HG03520 (cell line): ENCODE measurements around the gene PRKG2.
A peak's percentile ranks its signal among the peaks of the same experiment; 100 is the strongest.

Source experiments
- ATAC-seq: cut with Tn5 transposase; IDR thresholded peaks from one replicate; pipeline ENCODE4 v1.9.1; 2021; ENCODE audit warnings: mild to moderate bottlenecking, moderate library complexity; ENCODE audit not compliant: unreplicated experiment

The PRKG2 gene

DNA sequence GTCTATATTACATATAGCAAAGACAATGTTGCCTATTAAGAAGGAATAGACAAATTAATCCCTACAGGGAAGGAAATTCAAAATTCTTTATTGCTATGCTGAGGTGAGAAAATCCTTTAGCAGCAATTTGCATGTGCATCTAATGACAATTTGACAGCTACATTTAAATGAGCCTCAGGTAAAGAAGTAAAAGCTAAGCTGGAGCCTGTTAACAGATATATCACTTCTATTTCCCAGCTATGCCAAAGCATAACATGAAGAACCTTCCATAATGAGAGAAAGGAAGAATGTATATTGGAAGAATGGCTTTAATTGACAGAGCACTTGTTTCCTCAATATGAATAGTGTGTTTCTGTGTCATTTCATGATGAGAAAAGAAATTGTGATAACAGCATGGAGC is 112.9 kb downstream of the PRKG2 start:
- no peak for ATAC-seq

DNA sequence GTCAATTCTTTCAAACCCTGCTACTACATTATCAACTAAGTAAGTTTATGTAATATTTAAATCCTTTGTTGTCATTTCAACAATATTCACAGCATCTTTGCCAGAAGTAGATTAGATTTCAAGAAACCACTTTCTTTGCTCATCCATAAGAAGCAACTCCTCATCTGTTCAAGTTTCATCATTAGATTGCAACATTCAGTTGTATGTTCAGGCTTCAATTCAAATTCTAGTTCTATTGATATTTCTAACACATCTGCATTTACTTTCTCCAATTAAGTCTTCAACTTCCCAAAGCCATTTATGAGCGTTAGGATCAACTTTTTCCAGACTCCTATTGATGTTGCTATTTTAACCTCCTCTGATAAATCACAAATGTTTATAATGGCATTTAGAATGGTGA is 118.5 kb downstream of the PRKG2 start:
- no peak for ATAC-seq

GRCh38 chr4:81095389-81095788 is 119.6 kb downstream of the PRKG2 start:
- no peak for ATAC-seq

GRCh38 chr4:81093720-81094401 is 121.2 kb downstream of the PRKG2 start:
- no peak for ATAC-seq

- no peak for ATAC-seq
Measured at GRCh38 chr4:81085979-81086378, 129.0 kb downstream of the PRKG2 start.

GRCh38 chr4:81085291-81085690 is 129.7 kb downstream of the PRKG2 start:
- ATAC-seq, result no peak

- no peak for ATAC-seq
Measured at GRCh38 chr4:81084634-81085033, 130.4 kb downstream of the PRKG2 start.

DNA sequence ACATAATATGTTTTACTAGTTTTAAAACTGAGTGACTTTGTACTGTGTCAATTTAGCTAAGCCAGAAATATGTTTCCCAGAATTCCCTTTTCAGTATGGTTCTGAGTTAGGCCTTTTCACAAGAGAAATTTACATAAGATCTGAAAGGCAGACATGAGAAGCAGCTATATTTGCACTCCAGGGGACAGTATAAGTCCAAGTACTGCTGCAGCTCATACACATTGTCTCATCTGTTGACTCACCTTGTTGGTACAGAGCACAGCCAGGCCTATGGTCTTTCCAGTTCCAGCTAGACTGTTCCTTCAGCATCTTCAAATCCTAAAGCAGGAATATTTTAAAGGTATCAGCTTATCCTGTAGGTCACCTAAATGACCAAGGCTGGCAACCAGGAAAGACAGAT is 131.0 kb downstream of the PRKG2 start:
- ATAC-seq, result no peak

DNA sequence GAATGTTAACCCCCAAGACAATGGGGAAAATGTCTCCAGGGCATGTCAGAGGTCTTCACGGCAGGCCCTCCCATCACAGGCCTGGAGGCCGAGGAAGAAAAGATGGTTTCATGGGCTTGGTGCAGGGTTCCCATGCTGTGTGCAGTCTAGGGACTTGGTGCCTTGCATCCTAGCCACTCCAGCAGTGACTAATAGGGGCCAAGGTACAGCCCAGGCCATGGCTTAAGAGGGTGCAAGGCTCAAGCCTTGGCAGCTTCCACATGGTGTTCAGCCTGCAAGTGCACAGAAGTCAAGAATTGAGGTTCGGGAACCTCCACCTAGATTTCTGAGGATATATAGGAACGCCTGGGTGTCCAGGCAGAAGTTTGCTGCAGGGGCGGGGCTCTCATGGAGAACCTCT is 133.9 kb downstream of the PRKG2 start:
- ATAC-seq, result no peak

GRCh38 chr4:81071013-81071412 is 144.0 kb downstream of the PRKG2 start:
- no peak for ATAC-seq

- peak; percentile 97 for ATAC-seq
Measured at GRCh38 chr4:81069706-81070331, 145.2 kb downstream of the PRKG2 start.

GRCh38 chr4:81065446-81065845 is 149.6 kb downstream of the PRKG2 start:
- no peak for ATAC-seq

DNA sequence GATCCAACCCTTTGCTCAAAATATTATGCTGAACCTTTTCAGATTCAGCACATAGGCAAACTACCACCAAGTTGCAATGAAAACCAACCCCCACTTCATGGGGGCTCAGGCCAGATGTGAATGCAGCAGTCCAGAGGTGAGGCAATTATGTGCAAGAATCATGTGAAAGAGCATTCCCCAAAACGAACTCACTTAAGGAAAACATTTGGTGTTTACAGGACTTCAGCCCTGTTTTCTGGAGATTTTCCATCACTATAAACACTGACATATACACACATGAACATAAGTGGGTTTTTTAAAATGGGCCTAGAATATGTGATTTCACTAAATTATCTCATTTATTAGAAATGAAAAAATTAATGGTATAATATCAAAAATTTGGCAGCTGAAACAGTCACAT is 153.0 kb downstream of the PRKG2 start:
- no peak for ATAC-seq

DNA sequence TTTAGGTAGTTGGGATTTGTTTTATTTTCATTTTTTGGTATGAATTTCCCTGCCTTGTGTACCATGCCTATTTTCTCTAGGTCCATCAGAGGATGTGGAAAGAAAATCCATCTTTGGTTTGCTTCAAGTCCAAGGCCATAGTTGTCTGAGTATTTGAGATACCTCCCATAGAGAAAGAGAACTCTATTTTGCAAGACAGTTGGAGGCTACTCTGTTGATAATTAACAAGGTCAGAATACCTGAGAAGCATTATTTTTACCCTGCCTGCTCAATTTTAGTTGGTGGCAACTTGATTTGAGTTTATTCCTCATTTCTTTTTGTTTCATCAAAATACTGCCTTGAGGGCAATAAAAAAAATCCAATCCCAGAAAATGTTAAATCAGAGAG is 153.7 kb downstream of the PRKG2 start:
- no peak for ATAC-seq

DNA sequence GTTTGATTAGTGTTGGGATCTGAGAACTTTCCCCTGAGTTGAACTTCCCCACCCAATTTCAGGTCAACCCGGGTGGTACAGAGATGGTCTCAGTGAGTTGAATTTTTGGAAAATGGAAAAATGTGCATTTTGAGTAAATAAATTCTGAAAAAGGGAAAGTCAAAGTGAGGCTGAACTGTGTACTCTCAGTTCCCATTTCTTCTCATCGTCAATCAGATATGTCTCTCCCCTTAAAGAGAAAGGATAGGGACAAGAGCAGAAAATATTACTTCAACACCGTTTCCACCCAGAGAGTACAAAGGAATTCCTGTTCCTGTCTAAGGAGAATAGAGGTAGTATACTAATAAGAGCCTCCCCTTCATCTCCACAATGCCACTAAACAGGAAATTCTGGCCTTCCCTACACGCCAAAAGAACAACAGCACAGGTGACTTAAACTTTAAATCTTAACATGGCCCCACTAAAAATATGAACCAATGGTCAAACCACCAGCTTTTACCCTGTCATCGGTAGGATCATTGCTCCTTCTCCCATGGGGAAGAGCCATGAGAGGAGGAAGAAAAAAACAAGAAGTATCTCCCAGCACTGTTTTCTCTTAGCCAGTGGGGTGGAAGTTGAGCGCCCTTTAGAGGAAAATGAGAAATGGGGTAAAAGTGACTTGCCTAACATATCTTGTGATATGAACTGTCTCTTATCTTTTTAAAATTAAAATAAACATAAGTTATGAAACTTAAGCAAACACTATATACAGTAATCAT is 154.3 kb downstream of the PRKG2 start:
- ATAC-seq, result no peak

DNA sequence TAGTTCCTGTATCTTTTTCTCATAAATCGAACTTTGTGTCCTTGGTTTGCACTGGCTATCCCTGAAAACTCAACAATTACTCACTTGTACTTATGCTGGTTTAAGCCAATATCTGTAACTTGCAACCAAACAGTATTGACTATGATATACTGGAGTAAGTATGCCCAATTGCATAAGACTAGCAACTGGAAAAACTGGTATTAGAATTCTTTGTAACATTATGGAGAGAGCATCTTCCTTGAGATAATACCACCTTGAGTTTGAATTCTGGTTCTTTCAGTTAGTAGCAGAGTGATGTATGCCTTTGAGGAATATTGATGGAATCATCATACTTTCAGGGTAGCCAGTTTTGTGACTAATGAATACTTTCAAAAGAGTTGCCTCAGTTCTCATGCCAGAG is 156.4 kb downstream of the PRKG2 start:
- ATAC-seq, result no peak

- ATAC-seq, result peak; percentile 99
Measured at GRCh38 chr4:81052119-81053068, 162.6 kb downstream of the PRKG2 start.

DNA sequence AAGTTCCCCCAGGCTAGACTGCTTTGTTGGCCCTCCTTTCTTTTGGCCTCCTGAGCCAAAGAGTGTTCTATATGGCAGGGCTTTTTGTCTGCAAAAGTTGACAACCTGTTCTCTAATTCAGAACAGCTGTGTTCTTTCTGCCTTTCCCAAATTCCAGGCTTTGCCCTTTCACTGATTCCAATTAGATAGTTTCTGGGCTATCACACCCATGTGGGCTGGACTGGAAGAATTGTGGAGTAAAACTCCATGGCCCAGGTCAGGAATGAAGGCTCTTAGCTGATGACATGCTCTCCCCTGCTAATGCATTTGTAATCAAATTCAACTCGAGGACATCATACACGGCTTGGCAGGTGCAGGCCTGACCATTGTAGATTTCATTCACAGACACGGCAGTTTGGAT is 165.1 kb downstream of the PRKG2 start:
- no peak for ATAC-seq

DNA sequence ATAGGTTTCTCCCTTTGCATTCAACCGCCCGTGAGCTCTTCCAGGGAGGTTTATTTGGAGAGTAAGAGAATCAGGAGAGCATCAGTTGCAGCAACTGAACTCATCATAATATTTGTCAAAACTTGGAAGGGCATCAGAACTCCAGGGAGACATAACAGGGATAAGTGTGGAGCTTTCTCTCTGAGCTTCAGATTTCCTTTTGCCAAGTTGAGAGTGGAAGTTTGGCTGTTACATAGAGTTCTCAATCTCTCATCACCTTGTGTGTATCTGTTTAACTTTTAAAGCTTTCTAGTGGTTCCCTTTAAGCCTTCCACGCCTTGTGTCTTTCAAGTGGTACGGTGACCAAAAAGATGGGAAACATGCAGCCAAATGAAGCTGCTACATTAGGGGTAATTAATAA is 165.7 kb downstream of the PRKG2 start:
- no peak for ATAC-seq

DNA sequence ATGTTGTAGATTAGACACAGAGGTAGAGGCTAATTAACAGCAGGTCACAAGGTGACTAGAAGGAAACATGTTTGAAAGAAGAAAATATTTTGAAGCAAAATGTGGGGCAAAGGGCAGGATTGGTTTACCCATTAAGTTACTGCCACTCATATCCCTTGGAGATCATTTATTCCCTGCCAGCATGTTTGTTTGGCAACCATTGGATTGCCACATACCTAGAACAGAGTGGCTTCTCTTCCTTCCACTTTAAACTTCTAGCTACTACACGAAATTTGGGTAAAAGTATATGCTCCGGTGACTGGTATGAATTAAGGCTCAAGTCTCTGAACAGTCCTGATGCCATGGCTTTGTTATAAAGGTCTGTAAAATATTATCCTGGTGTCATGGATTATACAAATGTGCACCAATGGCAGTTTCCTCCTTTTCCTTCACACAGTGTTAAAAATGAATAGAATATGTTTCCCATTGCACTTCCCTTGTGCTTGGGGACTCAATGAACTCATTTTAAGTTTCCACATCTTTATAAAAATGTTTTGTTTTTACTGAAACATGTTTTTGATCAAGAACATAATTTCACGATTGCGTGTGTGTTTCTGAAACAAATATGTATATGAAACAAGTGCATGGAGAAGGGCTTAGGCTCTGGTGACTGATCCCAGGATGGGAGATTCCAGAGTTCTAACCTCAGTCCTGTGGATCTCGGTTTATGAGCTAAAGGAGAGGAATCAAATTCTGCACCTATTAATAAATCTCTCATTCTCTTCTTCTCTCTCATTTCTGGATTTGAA is 172.2 kb downstream of the PRKG2 start:
- ATAC-seq, result no peak
